Sigmoid colon (tissue), 7 donors: ENCODE data around the gene PEX6. TPM values are rescaled to one million over a fixed set of nuclear protein-coding genes. Genes with fewer than 3 reads are reported as not detected.

Source experiments
- DNase-seq: peaks from one replicate; pipeline ENCODE4 v3.0.0-alpha.2; 2019
- H3K27ac ChIP-seq, 4 donors: fragments of 200-600 bp; sonication (generic); one replicate each; pipeline ENCODE4 v1.5.1; 2016 to 2019; ENCODE audit warnings: mild to moderate bottlenecking in 1 of 4
- H3K27me3 ChIP-seq, 3 donors: fragments of 200-600 bp; sonication (generic); one replicate each; pipeline ENCODE4 v1.5.1; 2019; ENCODE audit warnings: mild to moderate bottlenecking in 1 of 3
- H3K36me3 ChIP-seq, 4 donors: fragments of 200-600 bp; sonication (generic); one replicate each; pipeline ENCODE4 v1.5.1; 2016 to 2019
- H3K4me1 ChIP-seq, 4 donors: fragments of 200-600 bp; sonication (generic); one replicate each; pipeline ENCODE4 v1.5.1; 2017 to 2019
- H3K4me3 ChIP-seq, 4 donors: fragments of 200-600 bp; sonication (generic); one replicate each; pipeline ENCODE4 v1.5.1; 2017 to 2019; ENCODE audit warnings: mild to moderate bottlenecking in 2 of 4, moderate library complexity in 1 of 4
- H3K9me3 ChIP-seq, 4 donors: fragments of 200-600 bp in 3 of 4; sonication (generic) in 3 of 4; one replicate each; pipeline versions ENCODE4 v1.5.1 to v1.6.1; 2013 to 2019
- CTCF ChIP-seq, 4 experiments: fragments of 450-650 bp in 3 of 4; fragments of 200-600 bp in 1 of 4; IDR thresholded peaks; one replicate each; pipeline ENCODE4 v1.5.1; 2016 to 2019; ENCODE audit warnings: antibody characterized with exemption in 4 of 4, mild to moderate bottlenecking in 3 of 4, moderate library complexity in 2 of 4
- EP300 ChIP-seq, 4 donors: sonication (generic); formaldehyde crosslinking; IDR thresholded peaks; one replicate each; pipeline ENCODE4 v1.6.1; 2017; ENCODE audit warnings: antibody characterized with exemption in 4 of 4
- POLR2A ChIP-seq, 2 donors: fragments of 450-650 bp; IDR thresholded peaks; one replicate each; pipeline ENCODE4 v1.6.1; 2016; ENCODE audit warnings: antibody characterized with exemption in 2 of 2, mild to moderate bottlenecking in 2 of 2, moderate library complexity in 2 of 2
- POLR2AphosphoS5 ChIP-seq, 4 donors: sonication (generic); formaldehyde crosslinking; IDR thresholded peaks; one replicate each; pipeline ENCODE4 v1.6.1; 2017; ENCODE audit warnings: antibody characterized with exemption in 4 of 4
- WGBS, 2 donors: extraction: QIAGEN DNeasy Blood & Tissue Kit; methylation state at CpG; one replicate each; pipeline ENCODE4 v1.1.7; 2013; 5-methylcytosine and 5-hydroxymethylcytosine counted together
- intact Hi-C: fragments of 100-400 bp; cut with DNase I; formaldehyde crosslinking; loops from one replicate; pipeline ENCODE4 v1.15.1; 2023
- polyA plus RNA-seq, 3 donors: library from polyadenylated mRNA; stranded (reverse); fragments of 200-250 nt; gene quantifications; one replicate each; pipeline ENCODE4 v1.2.3, GENCODE V29; 2013
- total RNA-seq, 4 donors: library from RNA; depleted of rRNA; stranded (reverse); fragments of >200 nt; gene quantifications; one replicate each; pipeline ENCODE4 v1.1.0, GENCODE V29; 2016
- donor health status: healthy with polysubstance abuse.
- donor health status: Bipolar disorder and iron deficiency.
- donor health status: healthy.

PEX6 gene
- total and polyA plus RNA-seq, 7 donors: 10.2 to 21.5 (median 18.2) TPM

- H3K9me3 ChIP-seq: no peaks in the 10 kb centered on the region
- no peaks in the 10 kb centered on the region for H3K27me3 ChIP-seq
- TF ChIP-seq CTCF (IDR thresholded peaks at IDR 0.05) (no peak), POLR2A (IDR thresholded peaks at IDR 0.05) (no peak), POLR2AphosphoS5 (IDR thresholded peaks at IDR 0.05) (no peak), EP300 (IDR thresholded peaks at IDR 0.05) (no peak)
- peak overlapping the region; percentile 91 to 93 (median 93) for H3K27ac ChIP-seq
- peak overlapping the region; percentile 82 to 99 (median 90) for H3K4me3 ChIP-seq
- WGBS, 2 donors: 0 to 1% methylated on average over 28 of the region's 28 CpGs
- intact Hi-C loops: loop anchor here (2.0 kb wide), 2 partner anchors 50 to 76 kb away; partner anchors contain the start of gene CNPY3
- H3K4me1 ChIP-seq: peaks cover 0 to 36% (median 30%) of the 10 kb centered on the region in 4 donors
- no peak for DNase-seq
- H3K36me3 ChIP-seq: peaks cover 0 to 3% (median 0%) of the 10 kb centered on the region in 4 donors
Observed at GRCh38 chr6:42978487-42978838, 518 bp downstream of the PEX6 start.

GRCh38 chr6:42974919-42975505, 4.0 kb downstream of the PEX6 start:
- H3K4me1 ChIP-seq: peaks cover 0 to 34% (median 30%) of the 10 kb centered on the region in 4 donors
- no peaks in the 10 kb centered on the region for H3K9me3 ChIP-seq
- DNase-seq: no peak
- TF ChIP-seq EP300 (IDR thresholded peaks at IDR 0.05) (no peak), POLR2AphosphoS5 (IDR thresholded peaks at IDR 0.05) (no peak), CTCF (IDR thresholded peaks at IDR 0.05) (no peak), POLR2A (IDR thresholded peaks at IDR 0.05) (no peak)
- H3K4me3 ChIP-seq: no peak overlapping the region
- intact Hi-C loops: no loop called here
- no peak overlapping the region for H3K27ac ChIP-seq
- H3K27me3 ChIP-seq: no peaks in the 10 kb centered on the region
- WGBS, 2 donors: 87 to 90% methylated on average over 5 of the region's 5 CpGs
- H3K36me3 ChIP-seq: peaks cover 0 to 3% (median 0%) of the 10 kb centered on the region in 4 donors

GRCh38 chr6:42973926-42974325, 5.1 kb downstream of the PEX6 start:
- H3K27me3 ChIP-seq: no peaks in the 10 kb centered on the region
- TF ChIP-seq POLR2AphosphoS5 (IDR thresholded peaks at IDR 0.05) (no peak), EP300 (IDR thresholded peaks at IDR 0.05) (no peak), POLR2A (IDR thresholded peaks at IDR 0.05) (no peak)
- WGBS, 2 donors: 93 to 95% methylated on average over 3 of the region's 3 CpGs
- peaks cover 0 to 9% (median 4%) of the 10 kb centered on the region in 4 donors for H3K36me3 ChIP-seq
- no peak for DNase-seq
- H3K27ac ChIP-seq: no peak overlapping the region
- H3K4me3 ChIP-seq: no peak overlapping the region
- peaks cover 0 to 27% (median 24%) of the 10 kb centered on the region in 4 donors for H3K4me1 ChIP-seq
- H3K9me3 ChIP-seq: no peaks in the 10 kb centered on the region
- intact Hi-C loops: no loop called here

- Histone ChIP-seq H3K27me3 (no peaks in the 10 kb centered on the region), H3K4me1 (peaks cover 0 to 12% (median 10%) of the 10 kb centered on the region in 4 donors), H3K4me3 (no peak overlapping the region), H3K27ac (no peak overlapping the region), H3K36me3 (peaks cover 5 to 27% (median 8%) of the 10 kb centered on the region in 4 donors), H3K9me3 (no peaks in the 10 kb centered on the region)
- intact Hi-C loops: no loop called here
- no peak for DNase-seq
- 87 to 88% methylated on average over 3 of the region's 3 CpGs for WGBS, 2 donors
- no peak for TF ChIP-seq POLR2AphosphoS5 (IDR thresholded peaks at IDR 0.05)
- TF ChIP-seq EP300 (IDR thresholded peaks at IDR 0.05): no peak
- TF ChIP-seq POLR2A (IDR thresholded peaks at IDR 0.05): no peak
- TF ChIP-seq CTCF (IDR thresholded peaks at IDR 0.05): no peak
Observed at GRCh38 chr6:42971746-42972327, 7.1 kb downstream of the PEX6 start.

GRCh38 chr6:42970871-42971612, 7.9 kb downstream of the PEX6 start:
- Histone ChIP-seq H3K4me3 (no peak overlapping the region), H3K9me3 (no peaks in the 10 kb centered on the region), H3K27me3 (no peaks in the 10 kb centered on the region), H3K4me1 (peaks cover 0 to 8% (median 6%) of the 10 kb centered on the region in 4 donors), H3K27ac (no peak overlapping the region), H3K36me3 (peaks cover 9 to 35% (median 10%) of the 10 kb centered on the region in 4 donors)
- no peak for DNase-seq
- intact Hi-C loops: no loop called here
- WGBS, 2 donors: 74 to 81% methylated on average over 4 of the region's 4 CpGs
- TF ChIP-seq EP300 (IDR thresholded peaks at IDR 0.05) (no peak), POLR2A (IDR thresholded peaks at IDR 0.05) (no peak), CTCF (IDR thresholded peaks at IDR 0.05) (no peak), POLR2AphosphoS5 (IDR thresholded peaks at IDR 0.05) (no peak)
